NCI-H2196 (cell line): Measurements from ENCODE around the gene THRA.

ENCODE experiments used
- DNase-seq: peaks from one replicate; lab custom pipeline; 2025; ENCODE audit not compliant: unreplicated experiment; lab: John Stamatoyannopoulos, UW

THRA gene

DNA sequence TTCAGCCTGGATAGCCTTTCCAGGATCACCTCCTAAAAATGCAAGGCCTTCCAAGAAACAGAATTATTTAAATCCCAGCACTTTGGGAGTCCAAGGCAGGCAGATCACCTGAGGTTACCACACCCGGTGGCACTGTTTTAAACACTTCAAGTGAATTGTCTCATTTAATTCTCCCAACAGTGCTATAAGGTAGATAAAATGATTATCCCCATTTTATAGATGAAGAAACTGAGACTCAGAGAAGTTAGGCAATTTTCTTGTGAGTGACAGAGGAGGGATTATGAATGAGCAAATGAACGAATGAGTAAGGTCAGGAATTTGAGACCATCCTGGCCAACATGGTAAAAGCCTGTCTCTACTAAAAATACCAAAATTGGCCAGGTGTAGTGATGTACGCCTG lies 16.8 kb downstream of the THRA start:
- DNase-seq = no peak

DNA sequence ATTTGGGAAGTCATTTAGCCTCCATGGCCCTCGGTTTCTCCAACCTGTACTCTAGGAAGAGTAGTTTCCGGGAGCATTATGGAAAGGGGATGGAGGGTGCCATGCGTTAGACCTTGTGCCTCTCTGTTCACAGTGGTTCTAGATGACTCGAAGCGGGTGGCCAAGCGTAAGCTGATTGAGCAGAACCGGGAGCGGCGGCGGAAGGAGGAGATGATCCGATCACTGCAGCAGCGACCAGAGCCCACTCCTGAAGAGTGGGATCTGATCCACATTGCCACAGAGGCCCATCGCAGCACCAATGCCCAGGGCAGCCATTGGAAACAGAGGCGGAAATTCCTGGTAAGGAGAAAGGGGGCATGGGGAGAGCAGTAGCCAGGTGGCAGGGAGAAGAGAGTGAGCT lies 21.7 kb downstream of the THRA start:
- no peak for DNase-seq

DNA sequence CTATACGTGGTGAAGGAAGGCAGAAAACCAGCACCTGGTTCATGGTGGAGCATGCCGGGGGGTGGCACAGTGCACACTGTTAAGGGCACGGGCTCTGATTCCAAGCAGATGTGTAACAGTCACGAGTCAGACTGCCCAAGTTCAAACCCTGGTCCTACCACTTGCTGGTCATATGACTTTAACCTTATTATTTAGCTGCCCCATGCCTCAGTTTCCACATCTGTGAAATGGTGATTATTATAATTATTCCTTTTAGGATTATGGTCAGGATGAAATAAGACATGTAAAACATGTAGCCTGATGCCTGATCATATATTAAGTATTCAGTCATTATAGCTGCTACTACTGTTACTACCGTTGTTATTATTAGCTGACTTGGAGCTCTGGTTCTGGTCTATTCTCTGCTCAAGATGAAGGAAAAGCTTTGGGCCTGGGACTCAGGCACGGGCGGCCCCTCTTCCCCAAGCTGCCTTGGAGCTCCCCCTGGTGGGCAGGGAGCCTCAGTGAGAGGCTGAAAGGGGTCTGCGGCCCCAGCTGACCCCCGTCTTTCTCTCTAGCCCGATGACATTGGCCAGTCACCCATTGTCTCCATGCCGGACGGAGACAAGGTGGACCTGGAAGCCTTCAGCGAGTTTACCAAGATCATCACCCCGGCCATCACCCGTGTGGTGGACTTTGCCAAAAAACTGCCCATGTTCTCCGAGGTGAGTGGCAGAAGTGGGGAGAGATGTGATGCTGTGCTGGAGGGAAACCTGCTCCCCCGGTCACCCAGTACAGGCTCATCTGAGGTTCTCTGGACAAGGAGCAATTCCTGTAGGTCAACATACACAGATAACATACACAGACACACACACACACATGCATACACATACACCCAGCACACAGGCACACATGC lies 23.6 kb downstream of the THRA start:
- DNase-seq = peak; percentile 33

DNA sequence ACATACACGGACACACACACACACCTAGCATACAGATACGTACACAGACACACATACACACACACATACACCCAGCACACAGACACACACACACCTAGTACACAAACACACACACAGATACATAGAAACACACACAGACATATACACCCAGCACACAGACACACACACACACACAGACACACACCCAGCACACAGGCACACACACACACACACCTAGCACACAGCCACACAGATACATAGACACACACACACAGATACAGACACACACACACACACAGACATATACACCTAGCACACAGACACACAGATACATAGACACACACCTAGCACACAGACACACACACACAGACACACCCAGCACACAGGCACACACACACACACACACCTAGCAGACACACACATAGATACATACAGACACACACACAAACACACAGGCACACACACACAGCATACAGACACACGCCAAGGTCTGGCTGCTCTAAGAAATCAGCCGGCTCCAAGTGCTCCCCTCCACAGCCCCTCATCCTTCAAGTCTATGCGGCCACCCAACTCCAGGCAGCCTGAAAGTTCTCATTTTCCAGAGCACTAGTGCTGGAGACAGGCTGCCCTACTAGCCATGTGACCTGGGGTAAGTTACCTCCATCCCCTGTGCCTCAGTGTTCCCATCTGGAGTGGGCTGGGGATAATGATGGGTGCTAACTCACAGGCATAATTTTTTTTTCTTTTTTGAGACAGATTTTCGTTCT lies 24.5 kb downstream of the THRA start:
- no peak for DNase-seq

DNA sequence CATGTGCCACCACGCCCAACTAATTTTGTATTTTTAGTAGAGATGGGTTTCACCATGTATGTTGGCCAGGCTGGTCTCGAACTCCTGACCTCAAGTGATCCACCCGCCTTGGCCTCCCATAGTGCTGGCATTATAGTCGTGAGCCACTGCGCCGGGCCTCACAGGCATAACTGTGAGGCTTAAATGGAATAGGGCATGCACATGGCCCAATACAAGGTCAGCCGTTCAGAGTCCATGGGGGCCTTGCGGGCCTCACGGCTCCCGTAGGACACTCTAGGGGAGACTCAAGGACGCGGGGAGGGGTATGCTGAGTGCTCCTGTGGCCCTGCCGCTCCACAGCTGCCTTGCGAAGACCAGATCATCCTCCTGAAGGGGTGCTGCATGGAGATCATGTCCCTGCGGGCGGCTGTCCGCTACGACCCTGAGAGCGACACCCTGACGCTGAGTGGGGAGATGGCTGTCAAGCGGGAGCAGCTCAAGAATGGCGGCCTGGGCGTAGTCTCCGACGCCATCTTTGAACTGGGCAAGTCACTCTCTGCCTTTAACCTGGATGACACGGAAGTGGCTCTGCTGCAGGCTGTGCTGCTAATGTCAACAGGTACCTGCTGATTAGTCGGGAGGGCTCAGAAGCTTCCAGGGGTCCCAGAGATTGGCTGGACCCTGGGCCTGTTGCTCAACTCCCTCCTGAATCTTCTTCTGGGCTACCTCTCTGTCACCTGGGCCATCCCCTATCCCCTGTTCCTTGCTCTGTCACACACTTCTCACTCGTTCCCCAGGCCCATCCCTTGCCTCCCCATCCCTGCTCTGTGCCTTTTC lies 25.3 kb downstream of the THRA start:
- DNase-seq = no peak

DNA sequence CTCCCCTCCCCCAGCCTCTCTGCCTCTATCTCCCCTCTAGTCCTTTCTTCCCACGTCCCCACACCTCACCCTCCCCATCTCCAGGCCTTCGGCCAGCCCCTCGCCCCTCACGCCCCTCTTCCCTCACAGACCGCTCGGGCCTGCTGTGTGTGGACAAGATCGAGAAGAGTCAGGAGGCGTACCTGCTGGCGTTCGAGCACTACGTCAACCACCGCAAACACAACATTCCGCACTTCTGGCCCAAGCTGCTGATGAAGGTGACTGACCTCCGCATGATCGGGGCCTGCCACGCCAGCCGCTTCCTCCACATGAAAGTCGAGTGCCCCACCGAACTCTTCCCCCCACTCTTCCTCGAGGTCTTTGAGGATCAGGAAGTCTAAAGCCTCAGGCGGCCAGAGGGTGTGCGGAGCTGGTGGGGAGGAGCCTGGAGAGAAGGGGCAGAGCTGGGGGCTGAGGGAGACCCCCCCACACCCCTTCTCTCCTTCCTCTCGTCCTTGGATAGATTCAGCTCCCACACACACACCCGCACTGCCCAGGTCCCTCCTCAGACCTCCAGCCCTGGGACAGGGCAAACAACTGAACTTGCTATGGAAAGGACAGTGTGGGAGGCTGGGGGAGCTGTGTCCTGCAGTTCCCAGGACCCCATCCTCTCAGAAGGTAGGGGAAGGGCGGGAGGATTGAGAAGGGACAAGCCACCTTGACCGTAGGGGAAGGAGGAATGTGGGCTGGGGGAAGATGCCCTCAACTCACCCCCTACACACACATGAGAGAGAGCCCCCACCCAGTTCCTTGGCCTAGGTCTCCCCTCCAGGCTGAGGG lies 26.5 kb downstream of the THRA start:
- no peak for DNase-seq

DNA sequence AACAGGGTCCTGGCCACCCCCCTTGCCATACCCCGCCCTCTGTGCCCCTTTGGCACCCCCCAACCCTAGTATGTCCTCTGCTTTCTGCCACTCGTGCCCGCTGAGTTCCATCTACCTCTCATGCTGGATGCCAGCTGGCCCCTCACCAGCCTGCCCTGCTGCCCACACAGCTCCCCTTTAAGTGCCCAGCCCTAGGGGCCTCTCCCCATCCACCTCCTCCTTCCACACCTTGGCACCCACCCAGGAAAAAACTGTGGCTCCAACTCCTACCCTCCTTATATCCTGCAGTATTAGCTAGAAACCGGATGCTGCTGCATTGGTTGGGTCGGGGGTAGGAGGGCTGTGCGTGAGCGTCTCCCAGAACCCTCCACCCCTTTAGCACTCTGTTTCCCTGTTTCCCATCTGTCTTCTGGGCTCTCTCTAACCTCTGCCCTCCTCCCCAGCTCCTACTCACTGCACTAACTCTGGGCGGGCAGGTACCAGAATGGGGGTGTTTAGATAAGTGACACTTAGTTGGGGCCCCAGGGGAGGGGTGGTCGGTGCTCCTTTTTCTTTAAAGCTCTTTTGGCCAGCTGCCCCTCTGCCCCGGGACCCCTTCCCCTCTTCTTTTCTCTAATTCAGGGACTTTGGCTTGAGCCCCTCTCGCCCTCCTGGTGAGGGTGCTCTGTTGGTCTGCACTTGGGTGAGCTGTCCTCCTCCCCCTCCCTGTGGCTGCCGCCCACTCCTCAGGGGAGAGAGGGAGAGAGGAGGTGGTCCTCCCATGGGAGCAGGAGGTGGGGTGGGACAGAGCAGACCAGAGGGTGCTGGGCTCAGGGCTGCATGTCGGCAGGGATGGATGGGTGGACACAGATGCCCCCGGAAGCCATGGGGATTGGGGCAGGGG lies 27.7 kb downstream of the THRA start:
- no peak for DNase-seq

DNA sequence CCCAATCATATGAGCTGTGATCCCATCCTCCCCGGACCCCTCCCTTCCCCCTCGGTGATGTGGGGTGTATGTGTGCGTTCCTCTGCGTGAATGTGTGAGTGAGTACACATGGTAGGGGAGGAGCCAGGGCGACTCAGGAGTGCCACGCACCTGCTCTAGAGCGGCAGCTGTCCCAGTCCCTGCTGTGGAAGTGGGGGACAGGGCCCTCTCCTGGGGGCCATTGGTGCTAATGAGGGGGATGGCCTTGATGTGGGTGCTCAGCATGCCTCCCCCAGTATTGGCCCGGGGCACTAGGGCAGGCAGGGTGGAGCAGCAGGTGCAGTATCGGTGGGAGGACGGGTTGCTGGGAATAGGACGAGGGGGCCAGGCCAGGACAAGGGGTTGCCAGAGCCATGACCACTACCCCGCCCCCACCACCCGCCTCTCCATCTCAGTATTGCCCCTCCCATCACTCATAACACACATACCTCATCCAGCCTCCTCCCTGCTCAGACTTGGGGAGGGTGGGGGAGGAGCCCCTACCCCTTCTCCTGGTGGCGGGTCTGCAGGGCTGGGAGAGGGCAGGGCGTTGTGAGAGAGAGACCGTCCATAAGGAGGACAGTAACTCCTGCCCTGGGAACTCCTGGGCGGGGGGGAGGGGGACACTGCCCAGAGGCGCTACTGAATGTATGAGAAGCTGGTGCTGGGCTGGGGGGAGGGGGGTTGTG lies 29.1 kb downstream of the THRA start:
- no peak for DNase-seq

DNA sequence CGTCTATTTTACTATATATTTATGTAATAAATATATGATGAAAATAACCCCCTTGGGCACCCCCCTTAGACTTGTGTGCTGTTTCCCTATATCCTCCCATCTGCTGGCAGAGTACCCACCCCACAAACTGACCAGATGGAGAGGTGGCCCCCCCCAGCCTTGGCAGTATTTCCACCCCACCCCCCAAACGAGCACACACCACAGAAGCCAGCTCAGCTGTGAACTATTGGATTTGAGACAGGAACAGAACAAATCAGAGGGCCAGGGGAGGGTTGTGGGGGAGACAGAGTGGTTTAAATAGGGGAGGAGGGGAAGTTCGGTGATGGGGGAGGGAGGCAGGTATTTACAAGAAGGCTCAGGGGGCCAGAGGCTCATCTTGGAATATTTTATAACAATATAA lies 29.8 kb downstream of the THRA start:
- DNase-seq = no peak

DNA sequence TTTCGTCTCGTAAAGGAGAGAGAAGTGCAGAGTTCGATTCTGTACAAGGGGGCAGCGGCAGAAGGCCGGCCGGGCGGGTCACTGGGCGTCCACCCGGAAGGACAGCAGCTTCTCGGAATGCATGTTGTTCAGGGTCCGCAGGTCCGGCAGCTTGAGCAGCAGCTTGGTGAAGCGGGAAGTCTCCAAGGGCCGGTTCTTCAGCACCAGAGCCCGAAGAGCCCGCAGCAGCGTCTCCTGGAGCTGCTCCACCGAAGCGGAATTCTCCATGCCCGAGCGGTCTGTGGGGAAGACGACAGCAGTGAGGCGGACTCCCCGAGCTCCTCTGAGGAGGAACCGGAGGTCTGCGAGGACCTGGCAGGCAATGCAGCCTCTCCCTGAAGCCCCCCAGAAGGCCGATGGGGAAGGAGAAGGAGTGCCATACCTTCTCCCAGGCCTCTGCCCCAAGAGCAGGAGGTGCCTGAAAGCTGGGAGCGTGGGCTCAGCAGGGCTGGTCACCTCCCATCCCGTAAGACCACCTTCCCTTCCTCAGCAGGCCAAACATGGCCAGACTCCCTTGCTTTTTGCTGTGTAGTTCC lies 30.3 kb downstream of the THRA start:
- DNase-seq = no peak

DNA sequence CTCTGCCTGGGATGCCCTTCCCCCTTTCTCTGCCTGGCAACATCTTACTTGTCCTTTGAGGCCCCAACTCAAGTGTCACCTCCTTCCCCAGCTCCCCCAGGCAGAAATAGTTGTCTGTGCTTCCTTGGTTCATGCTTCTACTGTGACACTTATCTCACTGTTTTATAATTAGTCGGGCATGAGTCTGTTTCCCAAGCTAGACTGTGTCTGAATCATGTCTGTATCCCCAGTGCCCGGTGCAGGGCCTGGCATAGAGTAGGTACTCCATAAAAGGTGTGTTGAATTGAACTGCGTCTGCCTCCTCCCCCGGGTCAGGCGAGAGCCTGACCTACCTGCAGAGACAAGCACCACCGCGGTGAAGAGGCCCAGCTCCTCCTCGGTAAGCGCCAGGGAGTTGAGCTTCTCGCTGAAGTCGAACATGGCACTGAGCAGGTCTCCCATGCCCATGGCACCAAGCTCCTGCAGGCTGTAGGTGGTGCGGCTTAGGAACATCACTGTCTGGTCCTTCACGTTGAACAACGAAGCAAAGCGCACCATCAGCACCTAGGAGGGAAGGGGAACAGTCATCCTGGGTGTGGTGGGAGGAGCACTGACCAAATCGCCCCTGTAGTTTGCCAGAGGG lies 30.9 kb downstream of the THRA start:
- no peak for DNase-seq

DNA sequence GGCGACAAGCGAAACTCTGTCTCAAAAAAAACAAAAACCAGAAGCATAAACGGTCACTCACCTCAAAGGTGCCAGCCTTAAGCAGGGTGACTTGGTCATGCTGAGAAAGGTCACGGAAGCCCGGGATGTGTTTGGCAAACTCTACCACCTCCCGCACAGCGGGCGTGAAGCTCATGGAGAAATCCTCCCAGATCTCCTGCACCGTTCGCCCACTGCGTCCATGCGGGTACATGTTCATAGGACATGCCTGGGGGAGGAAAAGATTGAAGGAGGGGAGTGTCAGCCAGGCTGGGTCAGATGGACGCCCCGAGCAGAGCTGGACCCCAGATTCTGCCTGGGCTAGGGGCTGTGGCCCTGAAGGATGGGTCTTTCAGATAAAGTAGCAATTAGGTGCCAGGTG lies 32.1 kb downstream of the THRA start:
- no peak for DNase-seq

DNA sequence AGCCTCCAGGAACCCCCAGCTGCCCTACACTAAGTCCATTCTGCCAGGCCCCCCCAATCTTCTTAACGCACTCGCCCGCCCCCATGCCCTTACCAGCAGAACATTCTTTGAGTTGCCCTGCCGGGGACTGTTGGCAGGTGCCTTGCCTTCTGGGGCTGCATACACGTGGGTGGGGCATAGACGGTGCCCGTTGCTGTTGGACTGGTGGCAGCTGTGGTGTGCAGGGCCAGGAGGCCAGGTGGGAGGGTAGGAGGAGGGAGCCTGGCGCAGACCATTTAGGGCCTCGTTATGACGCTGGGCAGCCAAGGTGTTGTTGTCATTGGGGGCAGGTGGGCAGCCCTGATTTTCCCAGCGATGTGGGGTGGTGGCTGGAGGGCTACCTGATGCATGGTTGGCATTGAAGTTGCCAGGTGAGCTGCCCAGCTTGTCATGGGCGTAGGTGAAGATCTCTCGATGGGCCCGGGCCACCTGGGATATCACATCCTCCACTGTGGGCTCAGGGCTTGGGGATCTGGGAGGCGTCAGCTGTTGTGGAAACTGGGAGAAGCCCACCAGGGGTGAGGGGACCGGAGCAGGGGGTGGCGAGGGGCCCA lies 32.7 kb downstream of the THRA start:
- DNase-seq = no peak

DNA sequence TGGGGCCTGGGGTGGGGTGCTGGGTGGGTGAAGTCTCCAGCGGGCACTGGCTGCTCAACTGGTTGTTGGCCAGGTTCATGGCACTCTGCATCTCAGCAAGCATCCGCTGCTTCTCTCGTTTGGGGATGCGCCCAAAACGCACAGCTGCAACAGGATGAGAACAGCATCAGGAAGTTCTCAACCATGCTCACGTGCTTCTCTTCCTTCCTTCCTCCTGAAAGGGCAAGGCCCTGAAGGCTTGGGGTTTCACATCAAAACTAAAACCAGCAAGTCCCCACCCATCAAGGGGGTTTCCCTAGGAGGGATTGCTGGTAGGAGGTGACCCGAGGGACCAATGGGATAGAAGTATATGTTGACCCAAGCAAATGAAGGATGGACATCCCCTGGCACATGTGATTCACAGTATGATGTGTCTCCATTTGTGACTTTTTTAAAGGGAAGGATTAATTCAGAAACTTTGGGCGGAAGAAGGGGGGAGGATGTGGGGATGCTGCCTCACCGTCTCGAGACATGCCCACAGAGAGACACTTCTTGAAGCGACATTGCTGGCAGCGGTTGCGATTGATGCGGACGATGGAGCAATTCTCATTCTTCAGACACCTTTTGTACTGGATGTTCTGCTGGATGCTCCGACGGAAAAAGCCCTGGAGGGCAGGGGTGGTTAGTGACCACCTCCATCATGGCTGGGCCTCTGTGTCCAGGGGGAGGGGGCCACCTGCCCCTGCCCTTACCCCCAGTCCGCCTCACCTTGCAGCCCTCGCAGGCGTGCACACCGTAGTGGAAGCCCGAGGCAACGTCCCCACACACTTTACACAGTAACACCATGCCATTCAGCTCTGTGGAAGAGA lies 33.4 kb downstream of the THRA start:
- DNase-seq = no peak

DNA sequence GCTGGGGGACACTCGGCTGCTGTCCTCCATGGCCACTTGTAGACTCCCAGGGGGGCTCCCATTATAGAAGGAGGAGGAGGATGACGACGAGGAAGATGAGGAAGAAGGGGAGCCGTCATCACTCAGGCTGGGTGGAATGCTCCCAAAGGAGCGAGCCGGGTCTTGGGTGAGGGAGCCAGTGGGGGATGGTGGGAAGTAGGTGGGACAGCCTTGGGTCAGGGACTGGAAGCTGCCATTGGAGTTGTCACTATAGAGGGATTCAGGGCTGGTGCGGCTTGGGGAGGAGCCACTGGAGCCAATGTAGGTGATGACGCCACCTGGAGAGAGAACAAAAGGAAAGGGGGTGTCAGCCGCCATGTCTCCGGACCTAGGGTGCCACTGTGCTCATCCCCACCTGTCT lies 34.3 kb downstream of the THRA start:
- no peak for DNase-seq

DNA sequence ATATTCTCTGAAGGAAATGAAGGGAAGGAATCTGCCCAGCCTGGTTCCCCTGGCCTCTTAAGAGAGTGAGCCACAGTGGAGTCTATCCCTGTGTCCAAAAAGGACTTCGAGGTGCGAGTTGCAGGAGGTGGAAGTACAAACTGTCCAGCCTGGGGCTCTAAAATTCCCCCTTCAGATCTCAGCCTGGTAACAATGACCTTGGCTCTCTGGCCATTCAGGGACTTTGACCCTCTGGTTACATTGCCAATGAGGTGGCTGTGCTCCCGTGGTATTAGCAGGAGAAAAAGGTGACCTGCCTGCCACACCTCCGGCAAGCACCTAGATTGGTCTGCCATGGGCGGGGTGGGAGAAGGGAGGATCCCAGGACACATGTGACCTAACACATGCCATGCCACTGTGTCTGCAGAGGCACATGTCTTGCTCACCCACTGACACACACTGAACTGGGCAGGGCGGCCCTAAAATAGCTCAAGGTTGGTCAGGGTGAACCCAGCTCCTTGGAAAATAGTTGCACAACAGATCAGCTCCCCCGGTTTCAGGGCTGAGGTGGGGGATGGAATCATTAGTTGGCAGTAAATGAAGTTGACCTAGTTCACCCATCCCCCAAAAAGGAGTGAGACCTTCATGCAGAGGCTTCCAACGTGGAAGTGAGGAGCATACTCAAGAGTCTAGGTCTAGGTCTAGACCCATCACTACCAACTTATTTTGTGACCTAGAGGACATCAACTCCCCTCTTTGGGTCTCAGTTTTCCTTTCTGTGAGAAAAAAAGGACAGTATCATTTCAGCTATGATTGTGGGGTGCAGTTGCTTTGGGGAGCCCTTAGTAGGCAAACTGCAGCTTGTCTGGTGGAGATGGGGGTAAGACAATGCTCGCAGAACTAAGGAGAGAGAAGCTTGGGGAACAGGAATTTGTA lies 35.4 kb downstream of the THRA start:
- no peak for DNase-seq
